ENCODE results near the gene PLVAP. TPM values are rescaled to one million over a fixed set of nuclear protein-coding genes. Genes with fewer than 3 reads are reported as not detected.

The PLVAP gene
- total RNA-seq, 1 donor from 2014 or later: 74.9 TPM

GRCh38 chr19:17307876-17308377, 69.2 kb downstream of the PLVAP start:
- DNase-seq (ENCODE audit: extremely low spot score in 2 of 2): no peak
- no peak overlapping the region for H3K4me3 ChIP-seq
- H3K9me3 ChIP-seq: no peaks in the 10 kb centered on the region
- peaks cover 74% of the 10 kb centered on the region for H3K4me1 ChIP-seq
- no peak overlapping the region for H3K27ac ChIP-seq
- no peak for TF ChIP-seq POLR2A (IDR thresholded peaks at IDR 0.05)
- no peak for TF ChIP-seq CTCF (IDR thresholded peaks at IDR 0.05)
- TF ChIP-seq POLR2AphosphoS5 (IDR thresholded peaks at IDR 0.05; ENCODE audit: insufficient read depth in 1 of 2, low read depth in 1 of 2): no peak
- intact Hi-C loops (cut with DNase I): no loop called here
- H3K27me3 ChIP-seq: no peaks in the 10 kb centered on the region
- H3K36me3 ChIP-seq: peaks cover 0 to 5% of the 10 kb centered on the region in 2 donors

DNA sequence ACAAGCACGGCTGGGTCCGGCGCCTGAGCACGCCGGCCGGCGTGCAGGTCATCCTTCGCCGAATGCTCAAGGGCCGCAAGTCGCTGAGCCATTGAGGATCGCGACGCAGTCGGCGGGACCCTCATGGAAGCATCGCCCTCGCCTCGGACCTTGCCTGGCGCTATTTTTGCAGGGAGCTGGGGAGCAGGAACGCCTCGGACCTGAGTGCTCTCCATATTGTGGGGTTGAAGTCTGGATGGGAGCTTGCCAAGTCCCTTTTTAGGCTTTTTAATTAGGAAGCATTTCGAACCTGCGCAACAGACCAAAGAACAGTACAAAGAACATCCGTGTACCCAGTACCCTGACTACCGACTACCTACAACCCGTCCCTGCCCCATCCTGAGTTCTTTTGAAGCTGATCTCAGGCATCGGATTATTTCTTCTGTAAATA, 70.8 kb downstream of the PLVAP start:
- Histone ChIP-seq H3K9me3 (no peaks in the 10 kb centered on the region), H3K4me3 (peak overlapping the region; percentile 64 to 69), H3K36me3 (no peaks in the 10 kb centered on the region), H3K4me1 (peaks cover 67% of the 10 kb centered on the region), H3K27ac (peak overlapping the region; percentile 92), H3K27me3 (no peaks in the 10 kb centered on the region)
- TF ChIP-seq POLR2A (IDR thresholded peaks at IDR 0.05) (no peak), CTCF (IDR thresholded peaks at IDR 0.05) (no peak), POLR2AphosphoS5 (IDR thresholded peaks at IDR 0.05; ENCODE audit: insufficient read depth in 1 of 2, low read depth in 1 of 2) (no peak)
- DNase-seq (ENCODE audit: extremely low spot score in 2 of 2): no peak
- intact Hi-C loops (cut with DNase I): no loop called here

- Histone ChIP-seq H3K27ac (peak within 1 kb of the TSS; percentile 92), H3K4me1 (peaks cover 61% of the 10 kb centered on the region), H3K9me3 (no peaks in the 10 kb centered on the region), H3K27me3 (no peaks in the 10 kb centered on the region), H3K4me3 (peak within 1 kb of the TSS; percentile 64 to 69), H3K36me3 (no peaks in the 10 kb centered on the region)
- intact Hi-C loops (cut with DNase I): no loop called here
- TF ChIP-seq CTCF (IDR thresholded peaks at IDR 0.05) (peak in 2 of 3 experiments; percentile 58 to 80), POLR2AphosphoS5 (IDR thresholded peaks at IDR 0.05; ENCODE audit: insufficient read depth in 1 of 2, low read depth in 1 of 2) (peak; percentile 95 to 98), POLR2A (IDR thresholded peaks at IDR 0.05) (no peak)
- DNase-seq (ENCODE audit: extremely low spot score in 2 of 2): peak; percentile 98 to 99
These were observed 71.4 kb downstream of the PLVAP start, which contains the start of gene MRPL34 for GRCh38 chr19:17305517-17306284. Gene MRPL34 (plus strand): TSS chr19:17305872. CDS start chr19:17305893, 21 bp downstream.

GRCh38 chr19:17305216-17305516, 72.0 kb downstream of the PLVAP start:
- peaks cover 56% of the 10 kb centered on the region for H3K4me1 ChIP-seq

More at GRCh38 chr19:17305216-17305516, 72.0 kb downstream of the PLVAP start:
- H3K27me3 ChIP-seq: no peaks in the 10 kb centered on the region
- intact Hi-C loops (cut with DNase I): no loop called here
- no peaks in the 10 kb centered on the region for H3K36me3 ChIP-seq
- peak overlapping the region; percentile 92 for H3K27ac ChIP-seq
- no peak for DNase-seq (ENCODE audit: extremely low spot score in 2 of 2)
- H3K4me3 ChIP-seq: peak overlapping the region; percentile 64 to 69
- TF ChIP-seq CTCF (IDR thresholded peaks at IDR 0.05): no peak
- TF ChIP-seq POLR2AphosphoS5 (IDR thresholded peaks at IDR 0.05; ENCODE audit: insufficient read depth in 1 of 2, low read depth in 1 of 2): no peak
- no peak for TF ChIP-seq POLR2A (IDR thresholded peaks at IDR 0.05)
- H3K9me3 ChIP-seq: no peaks in the 10 kb centered on the region

Data from vagina (tissue), 2 donors.